ENCODE data around the gene SCPEP1.
"Not testable (repeated sequence)": the region's sequence is repeated elsewhere in the genome, so short reads cannot be mapped to it uniquely, and the experiment has no call there.

The SCPEP1 gene

GRCh38 chr17:56934280-56934679 is 43.7 kb upstream of the SCPEP1 start:
- DNase-seq (ENCODE audit: low spot score): no peak
- TF ChIP-seq CTCF (IDR thresholded peaks at IDR 0.05): no peak
- no peak overlapping the region for H3K4me3 ChIP-seq
- no peak overlapping the region for H3K27ac ChIP-seq

GRCh38 chr17:56935461-56935860 is 42.5 kb upstream of the SCPEP1 start:
- no peak overlapping the region for H3K27ac ChIP-seq
- H3K4me3 ChIP-seq: no peak overlapping the region
- DNase-seq (ENCODE audit: low spot score): no peak
- no peak for TF ChIP-seq CTCF (IDR thresholded peaks at IDR 0.05)

- no peak for DNase-seq (ENCODE audit: low spot score)
- Histone ChIP-seq H3K4me3 (no peak overlapping the region), H3K27ac (peak overlapping the region in 1 of 2 donors; percentile 29)
- no peak for TF ChIP-seq CTCF (IDR thresholded peaks at IDR 0.05)
Observed at GRCh38 chr17:56936697-56937322, 41.1 kb upstream of the SCPEP1 start.

GRCh38 chr17:56937687-56938086 is 40.2 kb upstream of the SCPEP1 start:
- no peak overlapping the region for H3K4me3 ChIP-seq
- TF ChIP-seq CTCF (IDR thresholded peaks at IDR 0.05): no peak
- no peak for DNase-seq (ENCODE audit: low spot score)
- H3K27ac ChIP-seq: peak overlapping the region in 1 of 2 donors; percentile 26

GRCh38 chr17:56938206-56938605 is 39.7 kb upstream of the SCPEP1 start:
- H3K4me3 ChIP-seq; DNase-seq (ENCODE audit: low spot score): not testable (repeated sequence)
- H3K27ac ChIP-seq: peak overlapping the region in 1 of 2 donors; percentile 26

GRCh38 chr17:56939869-56940484 is 38.0 kb upstream of the SCPEP1 start:
- Histone ChIP-seq H3K27ac (no peak overlapping the region), H3K4me3 (no peak overlapping the region)
- peak; percentile 60 for TF ChIP-seq CTCF (IDR thresholded peaks at IDR 0.05)
- no peak for DNase-seq (ENCODE audit: low spot score)

- no peak for TF ChIP-seq CTCF (IDR thresholded peaks at IDR 0.05)
Observed at GRCh38 chr17:56943505-56944125, 34.3 kb upstream of the SCPEP1 start.

More at GRCh38 chr17:56943505-56944125, 34.3 kb upstream of the SCPEP1 start:
- Histone ChIP-seq H3K27ac (no peak overlapping the region), H3K4me3 (no peak overlapping the region)
- DNase-seq (ENCODE audit: low spot score): no peak

All from coronary artery (tissue), 2 donors.